Tibial artery (tissue), 4 donors: Measurements from ENCODE around the gene SFMBT1.
A peak's percentile ranks its signal among the peaks of the same experiment; 100 is the strongest.

ENCODE experiments used
- DNase-seq, 2 donors: peaks; one replicate each; pipeline ENCODE4 v3.0.0-alpha.2; 2019
- H3K27ac ChIP-seq, 2 donors: fragments of 200-600 bp; sonication (generic) in 1 of 2; 1 replicate in 1 of 2; 2 replicates in 1 of 2; pipeline ENCODE4 v1.5.1; 2018 to 2019; ENCODE audit warnings: mild to moderate bottlenecking in 1 of 2
- H3K27me3 ChIP-seq, 2 donors: fragments of 200-600 bp; sonication (generic) in 1 of 2; one replicate each; pipeline versions ENCODE4 v1.5.1 to v1.6.0; 2016 to 2019
- H3K36me3 ChIP-seq, 3 donors: fragments of 200-600 bp; sonication (generic) in 2 of 3; one replicate each; pipeline ENCODE4 v1.5.1; 2016 to 2019; ENCODE audit warnings: mild to moderate bottlenecking in 2 of 3
- H3K4me1 ChIP-seq, 4 donors: fragments of 200-600 bp; sonication (generic) in 2 of 4; 1 replicate in 3 of 4; 2 replicates in 1 of 4; pipeline ENCODE4 v1.5.1; 2016 to 2019
- H3K4me3 ChIP-seq, 2 donors: fragments of 200-600 bp; sonication (generic) in 1 of 2; 1 replicate in 1 of 2; 2 replicates in 1 of 2; pipeline ENCODE4 v1.5.1; 2018 to 2019; ENCODE audit warnings: mild to moderate bottlenecking in 2 of 2
- H3K9me3 ChIP-seq, 3 donors: fragments of 200-600 bp; sonication (generic) in 1 of 3; one replicate each; pipeline ENCODE4 v1.5.1; 2016 to 2019
- CTCF ChIP-seq, 2 experiments: fragments of 200-600 bp in 1 of 2; fragments of 450-650 bp in 1 of 2; IDR thresholded peaks; one replicate each; pipeline ENCODE4 v1.5.1; 2017 to 2019; ENCODE audit warnings: antibody characterized with exemption in 2 of 2, mild to moderate bottlenecking in 1 of 2, moderate library complexity in 1 of 2
- intact Hi-C: fragments of 100-400 bp; cut with DNase I; formaldehyde crosslinking; loops from one replicate; pipeline ENCODE4 v1.15.0; 2023; ENCODE audit warnings: low total_unique reads

Gene SFMBT1

GRCh38 chr3:53049987-53050386 is 4.1 kb upstream of the SFMBT1 start:
- Histone ChIP-seq H3K9me3 (no peaks in the 10 kb centered on the region), H3K27ac (no peak overlapping the region), H3K4me1 (peaks cover 0 to 11% (median 3%) of the 10 kb centered on the region in 4 donors), H3K36me3 (no peaks in the 10 kb centered on the region), H3K4me3 (no peak overlapping the region), H3K27me3 (no peaks in the 10 kb centered on the region)
- DNase-seq, result no peak
- intact Hi-C loops, result no loop called here
- no peak for TF ChIP-seq CTCF (IDR thresholded peaks at IDR 0.05)

GRCh38 chr3:53046171-53047170 is 598 bp upstream of the SFMBT1 start:
- no peaks in the 10 kb centered on the region for H3K27me3 ChIP-seq
- peak; percentile 54 to 77 for DNase-seq
- intact Hi-C loops, result no loop called here
- H3K9me3 ChIP-seq, result no peaks in the 10 kb centered on the region
- no peaks in the 10 kb centered on the region for H3K36me3 ChIP-seq
- peak overlapping the region; percentile 96 to 98 for H3K4me3 ChIP-seq
- peaks cover 0 to 15% (median 9%) of the 10 kb centered on the region in 4 donors for H3K4me1 ChIP-seq
- peak overlapping the region; percentile 84 to 88 for H3K27ac ChIP-seq
- TF ChIP-seq CTCF (IDR thresholded peaks at IDR 0.05), result peak; percentile 33 to 38

GRCh38 chr3:53044711-53045517 is 959 bp downstream of the SFMBT1 start:
- Histone ChIP-seq H3K27me3 (no peaks in the 10 kb centered on the region), H3K36me3 (no peaks in the 10 kb centered on the region), H3K4me1 (peaks cover 0 to 15% (median 9%) of the 10 kb centered on the region in 4 donors), H3K4me3 (peak overlapping the region; percentile 96 to 98), H3K9me3 (no peaks in the 10 kb centered on the region), H3K27ac (peak overlapping the region; percentile 84 to 91)
- peak in 1 of 2 donors; percentile 72 for DNase-seq
- TF ChIP-seq CTCF (IDR thresholded peaks at IDR 0.05), result no peak
- intact Hi-C loops, result no loop called here

GRCh38 chr3:53044371-53044710 is 1.5 kb downstream of the SFMBT1 start:
- intact Hi-C loops, result no loop called here
- no peak for DNase-seq
- Histone ChIP-seq H3K9me3 (no peaks in the 10 kb centered on the region), H3K36me3 (no peaks in the 10 kb centered on the region), H3K27ac (peak overlapping the region; percentile 84 to 91), H3K27me3 (no peaks in the 10 kb centered on the region), H3K4me3 (peak overlapping the region; percentile 96 to 98), H3K4me1 (peaks cover 0 to 15% (median 9%) of the 10 kb centered on the region in 4 donors)
- TF ChIP-seq CTCF (IDR thresholded peaks at IDR 0.05), result no peak

GRCh38 chr3:53043738-53044137 is 2.1 kb downstream of the SFMBT1 start:
- Histone ChIP-seq H3K4me1 (peaks cover 0 to 15% (median 9%) of the 10 kb centered on the region in 4 donors), H3K27me3 (no peaks in the 10 kb centered on the region), H3K27ac (peak overlapping the region in 1 of 2 donors; percentile 84), H3K9me3 (no peaks in the 10 kb centered on the region), H3K36me3 (no peaks in the 10 kb centered on the region), H3K4me3 (no peak overlapping the region)
- no peak for DNase-seq
- TF ChIP-seq CTCF (IDR thresholded peaks at IDR 0.05), result no peak
- intact Hi-C loops, result no loop called here
